Epithelial cell of prostate (primary cell): ENCODE measurements around the gene STARD6.
"Not testable (repeated sequence)": the region's sequence is repeated elsewhere in the genome, so short reads cannot be mapped to it uniquely, and the experiment has no call there.

ENCODE experiments used
- DNase-seq: peaks from one replicate; pipeline ENCODE4 v3.0.0-alpha.2; 2011; ENCODE audit warnings: low read depth, low spot score
- H3K27ac ChIP-seq: fragments of 450-650 bp; 2 replicates; pipeline ENCODE4 v1.5.1; 2017; ENCODE audit warnings: mild to moderate bottlenecking

STARD6 gene, protein sequence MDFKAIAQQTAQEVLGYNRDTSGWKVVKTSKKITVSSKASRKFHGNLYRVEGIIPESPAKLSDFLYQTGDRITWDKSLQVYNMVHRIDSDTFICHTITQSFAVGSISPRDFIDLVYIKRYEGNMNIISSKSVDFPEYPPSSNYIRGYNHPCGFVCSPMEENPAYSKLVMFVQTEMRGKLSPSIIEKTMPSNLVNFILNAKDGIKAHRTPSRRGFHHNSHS

DNA sequence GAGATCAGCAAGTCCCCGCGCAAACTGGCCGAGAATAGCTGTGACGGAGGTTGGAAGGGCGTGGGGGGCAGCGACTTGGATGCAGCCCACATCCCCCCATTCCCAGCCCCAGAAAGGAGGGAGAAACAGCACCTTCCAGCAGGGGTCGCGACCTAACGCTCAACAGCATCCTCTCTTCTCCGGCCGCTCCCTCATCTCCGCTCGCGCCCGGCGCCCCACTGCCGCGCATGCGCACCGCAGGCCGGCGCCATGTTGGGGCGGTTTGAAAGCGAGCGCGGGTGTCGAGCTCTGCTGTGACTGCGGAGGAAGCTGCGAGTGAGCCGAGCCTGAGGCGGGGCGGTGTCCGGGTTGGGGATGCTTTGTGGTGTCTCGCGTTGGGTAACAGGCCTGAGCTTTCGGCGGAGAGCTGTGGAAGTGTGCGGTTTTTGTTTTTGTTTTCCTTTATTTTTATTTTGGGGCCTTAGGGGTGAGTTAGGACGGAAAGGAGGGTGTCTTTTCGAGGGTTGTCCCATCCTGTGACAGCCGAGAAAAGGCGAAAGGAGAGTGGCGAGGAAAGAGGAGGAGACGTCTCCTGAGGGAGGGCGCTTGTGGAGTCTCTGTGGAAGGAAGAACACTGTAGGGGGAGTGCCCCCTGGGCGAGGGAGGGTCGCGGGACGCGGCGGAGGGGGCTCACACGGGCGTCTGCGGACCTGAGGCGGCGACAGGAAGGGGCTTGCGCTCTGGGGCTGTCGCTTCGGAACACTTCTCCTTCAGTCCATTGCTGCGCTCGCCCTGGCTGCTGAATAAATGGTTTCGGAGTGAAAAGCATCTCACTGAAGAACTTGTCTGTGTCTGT is at the start of gene STARD6, which contains the start of gene C18orf54:
Gene STARD6 (minus strand): TSS at position 199 of the 835 bp plus-strand sequence. CDS start 3,285 bp downstream, outside the sequence.
Gene C18orf54 (plus strand): TSS at position 247 of the 835 bp plus-strand sequence. CDS start 2,667 bp downstream, outside the sequence.
- peak; percentile 46 for DNase-seq
- H3K27ac ChIP-seq: peak within 1 kb of the TSS; percentile 48

DNA sequence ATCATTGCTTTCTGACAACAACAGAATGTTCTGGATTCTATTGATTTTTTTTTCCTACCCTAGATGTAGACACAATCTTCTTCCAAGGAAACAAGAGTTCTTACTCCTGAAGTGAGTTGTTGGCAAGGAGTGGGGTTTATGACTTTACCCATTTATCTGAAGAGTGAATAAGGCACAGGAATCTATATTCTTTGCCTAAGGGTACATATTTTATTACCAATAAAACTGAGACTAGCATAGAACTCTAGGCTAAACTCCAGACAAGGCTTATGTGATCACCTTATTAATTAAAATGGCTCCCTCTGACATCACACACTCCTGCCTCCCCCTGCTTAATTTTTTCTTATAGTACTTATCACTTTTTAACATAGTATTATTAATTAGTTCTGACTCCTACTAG is 47.6 kb upstream of the STARD6 start:
- no peak for DNase-seq
- H3K27ac ChIP-seq: no peak overlapping the region

DNA sequence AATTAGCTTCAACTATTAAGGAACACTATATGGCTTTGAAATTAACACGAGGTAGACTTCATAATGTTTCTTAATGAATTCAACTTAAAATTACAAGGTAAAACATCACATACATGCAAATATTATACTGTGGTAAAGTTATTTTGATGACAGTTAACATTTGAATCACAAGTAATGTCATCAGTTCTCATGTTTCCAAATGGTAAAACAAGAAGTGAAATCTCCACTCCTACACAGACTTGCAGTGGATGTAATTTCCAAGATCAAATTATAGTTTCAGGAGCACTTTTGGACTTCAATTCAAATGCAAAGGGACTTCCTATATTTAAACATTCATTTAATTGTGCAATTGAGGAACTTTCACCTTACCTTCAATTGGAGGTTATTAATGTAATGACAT is 39.1 kb upstream of the STARD6 start:
- H3K27ac ChIP-seq: no peak overlapping the region
- DNase-seq: no peak

DNA sequence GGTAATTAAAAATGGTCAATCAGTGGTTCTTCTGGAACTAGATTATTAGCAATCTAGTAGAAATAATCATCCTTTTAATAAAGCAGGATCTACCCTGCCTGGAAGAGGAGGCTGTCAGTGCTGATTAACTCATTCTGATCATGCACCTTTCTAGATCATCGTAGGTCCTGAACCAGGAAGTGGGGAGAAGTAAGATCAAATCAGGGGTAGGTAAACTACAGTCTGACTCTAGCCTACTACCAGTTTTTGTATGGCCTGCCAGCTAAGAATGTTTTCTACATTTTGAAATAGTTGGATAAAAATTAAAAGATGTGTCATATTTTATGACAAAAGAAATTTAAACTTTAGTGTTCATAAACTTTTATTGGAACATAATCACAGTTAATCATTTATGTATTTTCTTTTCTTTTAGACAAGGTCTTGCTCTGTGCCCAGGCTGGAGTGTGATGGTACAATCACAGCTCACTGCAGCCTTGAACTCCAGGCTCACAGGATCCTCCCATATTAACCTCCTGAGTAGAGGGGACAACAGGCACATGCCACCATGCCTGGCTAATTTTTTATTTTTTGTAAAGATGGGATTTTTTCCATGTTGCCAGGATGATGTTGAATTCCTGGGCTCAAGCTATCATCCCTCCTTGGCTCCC is 36.1 kb upstream of the STARD6 start:
- DNase-seq: no peak
- H3K27ac ChIP-seq: no peak overlapping the region

DNA sequence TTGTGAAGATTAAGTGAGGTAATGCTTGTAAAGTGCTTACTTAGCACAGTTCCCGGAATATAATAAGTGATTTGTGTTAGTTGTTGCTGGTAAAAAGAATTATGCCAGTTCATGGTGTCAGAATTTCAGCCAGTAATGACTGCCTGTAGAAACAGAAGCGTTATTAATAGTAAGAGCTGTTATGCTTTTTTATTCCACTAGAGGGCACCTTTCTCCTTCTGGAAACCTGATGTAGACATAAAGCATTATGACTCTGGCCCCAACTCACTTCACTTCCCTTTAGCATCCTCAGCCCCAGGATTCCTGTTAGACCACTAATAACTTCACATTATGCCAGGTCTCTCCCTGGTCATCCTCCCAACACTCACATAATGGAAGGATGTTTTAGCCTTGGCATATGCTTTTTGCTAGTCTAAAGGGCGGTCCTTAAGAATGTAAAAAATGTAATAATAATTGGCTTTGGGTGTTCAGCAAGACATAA is 34.9 kb upstream of the STARD6 start:
- peak; percentile 14 for DNase-seq
- H3K27ac ChIP-seq: no peak overlapping the region

DNA sequence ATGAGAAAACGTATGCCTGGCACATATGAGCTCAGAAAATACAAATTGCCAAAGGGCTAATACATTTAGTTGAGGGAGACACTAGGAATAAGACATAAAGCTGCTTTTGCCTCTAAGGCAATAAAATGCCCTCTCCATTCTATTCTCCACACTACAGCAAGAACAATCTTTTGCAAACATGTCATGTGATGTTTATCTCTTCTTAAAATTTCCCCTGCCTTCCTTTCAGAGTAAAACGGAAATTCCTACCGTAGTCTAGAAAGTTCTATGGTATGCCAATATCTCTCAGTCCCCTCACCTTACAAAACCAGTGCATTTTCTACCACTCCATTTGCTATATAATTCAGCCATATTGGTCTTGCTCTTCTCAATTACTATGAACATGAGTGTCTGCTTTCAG is 33.2 kb upstream of the STARD6 start:
- DNase-seq: no peak
- no peak overlapping the region for H3K27ac ChIP-seq

DNA sequence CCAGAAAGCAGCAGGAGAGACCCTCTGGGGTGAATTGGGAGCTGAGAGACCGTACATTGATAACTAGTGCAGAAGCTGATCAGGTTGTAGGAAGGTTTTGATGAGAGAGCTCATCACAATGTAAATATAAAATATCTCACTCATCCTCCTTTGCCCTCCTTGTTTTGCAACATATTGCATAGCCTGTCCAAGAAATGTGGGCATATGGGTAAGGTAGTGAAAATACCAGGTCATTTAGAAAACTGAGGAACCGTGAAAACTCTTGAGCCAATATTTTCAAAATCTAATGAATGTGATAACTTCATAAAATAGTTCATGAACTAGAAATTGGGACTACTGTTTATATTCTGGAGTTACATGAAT is 31.5 kb upstream of the STARD6 start:
- H3K27ac ChIP-seq: peak overlapping the region; percentile 42
- no peak for DNase-seq

DNA sequence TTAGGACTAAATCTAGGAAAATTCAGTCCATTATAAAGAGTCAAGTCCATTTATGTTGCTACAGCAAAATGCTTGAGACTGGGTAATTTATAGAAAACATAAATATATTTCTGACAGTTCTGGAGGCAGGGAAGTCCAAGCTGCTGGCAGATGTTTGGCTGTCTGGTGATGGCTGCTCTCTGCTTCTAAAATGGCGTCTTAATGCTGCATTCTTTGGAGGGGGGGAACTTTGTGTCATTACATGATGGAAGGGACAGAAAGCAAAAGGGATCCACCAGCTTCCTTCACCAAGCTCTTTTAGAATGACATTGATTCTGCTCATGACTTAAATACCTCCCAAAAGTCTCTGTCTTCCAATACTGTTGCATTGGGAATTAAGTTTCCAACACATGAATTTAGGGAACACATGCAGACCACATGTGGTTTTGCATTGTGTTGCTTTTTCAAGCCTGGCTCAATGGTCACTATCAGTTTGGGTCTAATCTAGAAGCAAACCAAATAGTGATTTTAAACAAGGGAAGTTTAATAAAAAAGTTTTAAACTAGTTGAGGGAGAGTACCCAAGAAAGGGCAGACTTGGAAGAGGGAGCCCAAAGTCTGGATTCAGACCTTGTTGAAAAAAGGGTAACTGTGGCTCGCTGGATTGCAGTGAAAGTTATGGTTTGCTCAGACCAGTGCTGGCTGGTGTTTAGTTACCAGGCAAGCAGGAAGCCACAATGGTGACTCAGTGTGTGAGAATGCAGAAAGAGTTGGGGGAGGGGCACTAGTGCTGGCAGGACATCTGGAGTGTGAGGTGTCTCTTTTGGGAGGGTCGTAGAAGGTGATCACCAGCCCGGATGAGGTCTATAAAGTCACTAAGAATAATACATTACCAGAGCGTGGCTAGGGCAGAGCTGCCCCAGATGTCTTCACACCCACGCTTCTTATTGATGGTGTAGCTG is 30.8 kb upstream of the STARD6 start:
- H3K27ac ChIP-seq: peak overlapping the region; percentile 42

DNA sequence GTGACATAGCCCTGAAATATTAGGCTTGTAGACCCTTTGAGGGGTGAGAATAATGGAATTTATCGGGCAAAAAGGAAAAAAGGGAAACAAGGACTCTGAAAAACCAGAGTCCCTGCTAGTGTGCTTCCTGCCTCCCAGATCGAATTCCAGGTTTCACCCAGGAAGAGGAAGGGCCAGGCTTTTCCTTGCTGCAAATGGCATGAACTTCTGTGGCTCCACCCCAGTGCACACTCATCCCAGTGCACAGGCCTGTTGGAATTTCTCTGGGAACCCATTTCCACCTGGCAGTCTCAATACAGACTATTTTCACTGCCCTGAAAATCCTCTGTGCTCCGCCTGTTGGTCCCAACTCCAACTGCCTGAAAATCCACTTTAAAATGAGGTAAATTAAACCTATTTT is 30.0 kb upstream of the STARD6 start:
- no peak for DNase-seq
- H3K27ac ChIP-seq: no peak overlapping the region

More for the DNA sequence above, 30.8 kb upstream of the STARD6 start:
- DNase-seq: peak; percentile 52

DNA sequence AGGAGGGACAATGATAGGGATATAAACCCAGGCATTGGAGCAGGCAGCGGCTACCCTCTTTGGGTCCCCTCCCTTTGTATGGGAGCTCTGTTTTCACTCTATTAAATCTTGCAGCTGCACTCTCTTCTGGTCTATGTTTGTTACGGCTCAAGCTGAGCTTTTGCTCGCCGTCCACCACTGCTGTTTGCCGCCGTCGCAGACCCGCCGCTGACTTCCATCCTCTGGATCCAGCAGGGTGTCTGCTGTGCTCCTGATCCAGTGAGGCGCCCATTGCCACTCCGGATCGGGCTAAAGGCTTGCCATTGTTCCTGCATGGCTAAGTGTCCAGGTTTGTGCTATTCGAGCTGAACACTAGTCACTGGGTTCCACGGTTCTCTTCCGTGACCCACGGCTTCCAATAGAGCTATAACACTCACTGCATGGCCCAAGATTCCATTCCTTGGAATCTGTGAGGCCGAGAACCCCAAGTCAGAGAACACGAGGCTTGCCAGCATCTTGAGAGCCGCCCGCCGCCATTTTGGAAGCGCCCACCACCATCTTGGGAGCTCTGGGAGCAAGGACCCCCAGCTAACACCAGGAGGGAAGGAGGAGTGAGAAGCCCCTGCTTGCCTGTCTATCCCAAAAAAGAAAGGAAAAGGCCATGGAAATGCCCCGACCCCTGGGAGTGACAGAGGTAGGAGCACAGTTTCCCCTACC is 29.3 kb upstream of the STARD6 start:
- not testable (repeated sequence) for DNase-seq

DNA sequence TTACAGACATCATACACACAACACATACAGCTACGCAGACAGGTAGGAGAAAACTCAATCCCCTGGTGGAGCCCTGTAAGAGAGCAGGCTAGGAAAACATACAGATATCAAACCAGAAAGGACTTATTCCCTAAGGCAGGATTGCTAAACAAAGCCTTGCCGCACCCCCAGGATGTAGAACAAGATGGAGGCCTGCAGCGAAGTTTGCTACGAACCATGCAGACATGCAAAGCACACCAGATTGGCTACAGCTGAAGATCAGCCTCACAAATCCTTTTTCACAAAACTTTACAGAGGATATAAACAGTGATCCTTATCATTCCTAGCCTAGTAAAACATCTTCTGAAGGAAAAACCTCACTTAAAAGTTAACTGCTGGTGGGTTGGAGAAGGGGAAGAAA is 28.4 kb upstream of the STARD6 start:
- no peak for DNase-seq
- no peak overlapping the region for H3K27ac ChIP-seq

More for the DNA sequence above, 29.3 kb upstream of the STARD6 start:
- H3K27ac ChIP-seq: not testable (repeated sequence)

DNA sequence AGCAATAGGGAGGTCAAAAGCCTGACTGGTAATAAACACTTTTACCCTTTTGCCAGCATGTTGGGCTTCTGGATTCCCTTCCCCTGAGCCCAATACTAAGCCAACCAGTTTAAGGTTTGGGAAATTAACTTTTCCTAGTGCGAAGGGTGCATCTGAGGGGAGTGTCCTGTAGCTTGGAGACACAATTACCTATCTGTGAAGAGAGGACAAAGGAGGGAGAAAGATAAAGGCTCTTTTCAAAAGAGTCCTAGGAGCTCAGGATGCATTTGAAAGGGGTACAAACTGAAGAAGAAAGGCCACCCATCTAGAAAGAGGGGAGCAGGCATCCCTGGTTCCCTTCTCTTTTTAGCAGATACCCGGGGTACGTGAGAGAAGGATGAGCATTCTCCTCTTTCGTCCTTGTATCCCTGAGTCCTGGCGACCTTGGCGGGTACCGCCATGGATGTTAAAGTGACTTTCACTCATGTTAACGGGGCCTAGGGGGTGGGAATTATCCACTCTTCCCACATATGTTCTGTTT is 25.1 kb upstream of the STARD6 start:
- no peak for DNase-seq
- no peak overlapping the region for H3K27ac ChIP-seq

DNA sequence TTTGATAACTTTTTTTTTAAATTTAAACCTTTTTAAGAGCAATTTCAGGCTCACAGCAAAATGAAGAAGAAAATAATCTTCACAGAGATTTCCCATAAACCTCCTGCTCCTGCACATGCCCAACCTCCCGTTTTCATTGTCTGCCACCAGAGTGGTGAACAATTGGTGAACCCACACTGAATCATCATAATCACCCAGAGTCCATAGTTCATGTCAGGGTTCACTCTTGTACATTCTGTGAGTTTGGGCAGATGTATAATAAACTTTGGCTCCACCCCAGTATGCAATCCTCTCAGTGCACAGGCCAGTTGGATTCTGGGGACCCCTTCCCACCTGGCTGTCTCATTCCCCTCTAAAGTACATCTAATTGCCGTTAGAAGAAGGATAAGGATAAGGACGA is 24.4 kb upstream of the STARD6 start:
- H3K27ac ChIP-seq: no peak overlapping the region
- no peak for DNase-seq

DNA sequence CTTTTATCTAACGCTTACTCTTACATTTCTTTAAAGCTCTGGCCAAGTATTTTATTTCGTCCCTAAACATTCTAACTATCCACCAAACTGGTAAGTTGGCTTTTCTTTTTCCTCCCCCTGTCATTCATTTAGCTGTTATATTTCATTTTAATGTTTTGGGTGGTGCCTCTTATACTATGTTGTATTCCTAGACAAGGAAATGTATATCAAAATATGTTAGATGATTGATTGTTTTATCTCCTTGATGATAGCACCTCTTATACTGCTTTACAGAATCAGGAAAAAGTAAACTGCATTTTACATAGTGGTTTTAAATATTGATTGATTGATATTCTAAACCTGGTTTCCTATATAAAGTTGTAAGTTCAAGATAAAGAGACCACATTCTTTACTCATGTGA is 24.0 kb upstream of the STARD6 start:
- no peak for DNase-seq
- no peak overlapping the region for H3K27ac ChIP-seq

DNA sequence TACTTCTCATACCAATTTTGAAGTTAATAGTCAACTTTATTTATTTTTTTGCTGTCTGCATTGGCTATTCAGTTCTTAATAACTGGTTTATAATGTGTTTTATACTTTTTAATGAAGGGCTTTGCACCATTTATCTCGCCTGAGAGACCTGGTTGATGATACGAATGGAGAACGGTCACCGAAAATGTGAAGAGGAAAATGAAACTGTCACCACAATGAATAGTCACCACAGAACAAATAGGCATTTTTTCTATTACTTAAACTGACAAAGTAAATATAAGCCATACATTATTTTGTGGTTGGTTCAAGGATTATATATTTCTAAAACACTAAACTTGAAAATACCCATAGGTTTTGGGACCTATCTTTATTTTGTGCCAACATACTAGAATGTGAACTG is 20.4 kb upstream of the STARD6 start:
- no peak for DNase-seq

DNA sequence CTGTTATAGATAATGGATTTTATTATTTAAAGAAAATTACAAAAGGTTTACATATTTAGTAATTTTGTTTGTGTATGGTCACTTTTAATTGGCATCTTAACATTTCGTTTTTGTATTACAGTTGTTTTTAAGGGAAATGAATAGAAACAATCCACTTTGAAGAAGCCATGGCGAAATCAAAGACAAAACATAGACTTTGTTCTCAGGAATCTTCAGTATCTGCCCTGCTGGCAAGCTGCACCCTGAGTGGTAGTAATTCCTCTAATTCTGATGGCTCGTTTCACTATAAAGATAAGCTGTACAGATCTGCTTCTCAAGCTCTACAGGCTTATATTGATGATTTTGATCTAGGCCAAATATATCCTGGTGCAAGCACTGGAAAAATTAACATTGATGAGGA is 2.7 kb upstream of the STARD6 start:
- DNase-seq: no peak
- H3K27ac ChIP-seq: no peak overlapping the region

More for the DNA sequence above, 20.4 kb upstream of the STARD6 start:
- H3K27ac ChIP-seq: no peak overlapping the region

DNA sequence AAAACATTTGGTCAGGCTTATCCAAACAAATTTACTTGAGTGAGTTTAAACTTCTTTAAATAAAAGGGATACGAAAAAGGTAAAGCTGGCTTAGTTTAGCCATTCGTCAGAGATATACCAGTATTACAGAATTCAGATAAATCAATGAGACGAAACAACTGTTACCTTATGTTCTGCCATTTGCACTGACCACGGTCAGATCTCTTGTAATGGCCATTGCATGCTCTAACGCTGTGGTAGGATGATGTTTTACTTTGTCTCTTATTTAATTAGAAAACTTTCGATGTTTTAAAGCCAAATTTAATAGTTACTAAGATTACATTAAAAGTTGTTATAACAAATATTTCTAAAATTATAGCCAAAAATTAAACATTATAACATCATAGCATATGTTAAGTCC is 1.6 kb upstream of the STARD6 start:
- no peak for DNase-seq
- no peak overlapping the region for H3K27ac ChIP-seq

DNA sequence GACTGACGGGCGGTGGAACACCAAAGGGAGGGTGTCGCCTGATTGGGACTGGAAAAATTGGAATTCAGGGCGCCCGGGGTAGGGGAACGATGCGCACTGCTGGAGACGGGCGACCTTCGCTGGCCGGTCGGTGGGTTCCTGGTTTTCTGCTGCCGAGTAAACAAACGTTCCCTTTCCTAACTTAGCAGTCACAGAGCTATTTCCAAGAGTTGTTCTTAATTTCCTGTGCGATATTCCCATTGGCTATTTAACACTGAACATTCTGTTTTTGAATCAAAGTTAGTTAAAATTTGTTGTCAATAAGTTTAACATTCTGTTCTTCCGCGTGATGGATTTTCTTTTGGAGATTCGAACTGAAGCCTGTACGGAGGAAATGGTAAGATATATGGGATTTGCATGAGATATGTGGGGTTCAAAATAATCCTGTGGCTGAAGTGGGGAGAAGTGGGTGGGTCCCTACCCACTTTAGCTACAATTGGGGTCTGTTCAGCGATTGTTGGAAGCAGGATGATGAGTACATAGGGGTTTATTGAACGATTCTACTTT is 910 bp upstream of the STARD6 start:
- H3K27ac ChIP-seq: peak overlapping the region; percentile 48
- no peak for DNase-seq
